ENCODE measurements around the gene LNPEP. TPM values are rescaled to one million over a fixed set of nuclear protein-coding genes. Genes with fewer than 3 reads are reported as not detected.

The LNPEP gene
- total and polyA plus RNA-seq, 10 of the 15 experiments (the other 5 are each of a cell fraction or from before 2014, with no cell fraction given), result 5.6 to 54.9 (median 25.0) TPM

- H3K4me3 ChIP-seq, result peak overlapping the region; percentile 52; the same call in 1 of the 2 replicates
- peaks cover 96% of the 10 kb centered on the region for H3K79me2 ChIP-seq (ENCODE audit: control insufficient read depth, insufficient read depth, low read length)
- H4K20me1 ChIP-seq (ENCODE audit: control insufficient read depth, insufficient read depth), result no peaks in the 10 kb centered on the region; the same call in 1 of the 2 replicates
- no TSS peak for BruUV-seq (replicated peaks)
- peaks cover 0 to 8% of the 10 kb centered on the region in 2 experiments; a peak in 1 of 4 replicates for H3K36me3 ChIP-seq (ENCODE audit: control insufficient read depth in 2 of 2, insufficient read depth in 2 of 2, low read length in 1 of 2)
- H2AFZ ChIP-seq (ENCODE audit: control insufficient read depth, low read depth, low read length), result no peak overlapping the region
- FAIRE-seq, result no peak
- H3K4me1 ChIP-seq (ENCODE audit: control insufficient read depth, insufficient read depth, low read length), result peaks cover 12% of the 10 kb centered on the region
- SMC1A ChIA-PET (ENCODE audit: uncharacterized antibody, unreplicated experiment), result interaction anchor here (0.6 to 6.7 kb wide), 19 partner anchors 10 to 179 kb away, joined by 3 to 65 read pairs (median 4); partner anchors contain the start of genes ERAP2, LIX1 and LNPEP
- 71% methylated on average over 3 of the region's 3 CpGs for WGBS (ENCODE audit: insufficient coverage, insufficient replicate concordance, low lambda C conversion rate, missing lambda C conversion rate)
- peaks cover 3% of the 10 kb centered on the region; the same call in 2 of the 3 replicates for H3K9me3 ChIP-seq (replicated peaks; ENCODE audit: control insufficient read depth, insufficient read depth, low read length)
- DNase-seq (ENCODE audit: low read depth, low spot score), result peak; percentile 33
- peak overlapping the region; percentile 79; the same call in 1 of the 2 replicates for H3K4me2 ChIP-seq (ENCODE audit: control insufficient read depth, insufficient read depth)
- peak; percentile 74 for ATAC-seq
- no peak overlapping the region; the same call in 1 of the 2 replicates for H3K9ac ChIP-seq (ENCODE audit: control insufficient read depth, insufficient read depth, low read length)
- in situ Hi-C loops (cut with MboI), result no loop called here
- H3K27ac ChIP-seq (ENCODE audit: control insufficient read depth, insufficient read depth), result peak overlapping the region; percentile 27
- TF ChIP-seq ETV6 (conservative IDR thresholded peaks at IDR 0.05 in 1 of 2, IDR thresholded peaks at IDR 0.05 in 1 of 2; ENCODE audit: borderline replicate concordance in 1 of 2, low read depth in 1 of 2) (no peak), SUZ12 (IDR thresholded peaks at IDR 0.05; ENCODE audit: unreplicated experiment) (no peak), EZH2 (IDR thresholded peaks at IDR 0.05; ENCODE audit: borderline replicate concordance, control insufficient read depth, low read depth, low read length) (no peak), CREM (IDR thresholded peaks at IDR 0.05; ENCODE audit: low read depth) (peak; percentile 34; the same call in 1 of the 2 replicates), JUNB (IDR thresholded peaks at IDR 0.05) (0 out of 2 replicates have a peak, but pooled peaks have one; percentile 36), CREB1 (IDR thresholded peaks at IDR 0.05; ENCODE audit: low read depth) (peak; percentile 43; the same call in 1 of the 2 replicates), MEF2B (IDR thresholded peaks at IDR 0.05; ENCODE audit: partially characterized antibody, poor library complexity, severe bottlenecking) (peak; percentile 30), EED (IDR thresholded peaks at IDR 0.05; ENCODE audit: low read depth) (peak; percentile 38; the same call in 1 of the 2 replicates), RELB (IDR thresholded peaks at IDR 0.05; ENCODE audit: low read depth) (no peak), ATF7 (IDR thresholded peaks at IDR 0.05; ENCODE audit: low read depth) (peak; percentile 66; the same call in 1 of the 2 replicates), USF2 (IDR thresholded peaks at IDR 0.05; ENCODE audit: borderline replicate concordance, low read depth, low read length) (no peak)
- TF ChIP-seq, protein P1, sequence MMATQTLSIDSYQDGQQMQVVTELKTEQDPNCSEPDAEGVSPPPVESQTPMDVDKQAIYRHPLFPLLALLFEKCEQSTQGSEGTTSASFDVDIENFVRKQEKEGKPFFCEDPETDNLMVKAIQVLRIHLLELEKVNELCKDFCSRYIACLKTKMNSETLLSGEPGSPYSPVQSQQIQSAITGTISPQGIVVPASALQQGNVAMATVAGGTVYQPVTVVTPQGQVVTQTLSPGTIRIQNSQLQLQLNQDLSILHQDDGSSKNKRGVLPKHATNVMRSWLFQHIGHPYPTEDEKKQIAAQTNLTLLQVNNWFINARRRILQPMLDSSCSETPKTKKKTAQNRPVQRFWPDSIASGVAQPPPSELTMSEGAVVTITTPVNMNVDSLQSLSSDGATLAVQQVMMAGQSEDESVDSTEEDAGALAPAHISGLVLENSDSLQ (IDR thresholded peaks at IDR 0.05), result peak; percentile 52; the same call in 1 of the 2 replicates
- TF ChIP-seq, protein P2, sequence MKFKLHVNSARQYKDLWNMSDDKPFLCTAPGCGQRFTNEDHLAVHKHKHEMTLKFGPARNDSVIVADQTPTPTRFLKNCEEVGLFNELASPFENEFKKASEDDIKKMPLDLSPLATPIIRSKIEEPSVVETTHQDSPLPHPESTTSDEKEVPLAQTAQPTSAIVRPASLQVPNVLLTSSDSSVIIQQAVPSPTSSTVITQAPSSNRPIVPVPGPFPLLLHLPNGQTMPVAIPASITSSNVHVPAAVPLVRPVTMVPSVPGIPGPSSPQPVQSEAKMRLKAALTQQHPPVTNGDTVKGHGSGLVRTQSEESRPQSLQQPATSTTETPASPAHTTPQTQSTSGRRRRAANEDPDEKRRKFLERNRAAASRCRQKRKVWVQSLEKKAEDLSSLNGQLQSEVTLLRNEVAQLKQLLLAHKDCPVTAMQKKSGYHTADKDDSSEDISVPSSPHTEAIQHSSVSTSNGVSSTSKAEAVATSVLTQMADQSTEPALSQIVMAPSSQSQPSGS (IDR thresholded peaks at IDR 0.05; ENCODE audit: low read length), result 0 out of 2 replicates have a peak, but pooled peaks have one; percentile 19
- intact Hi-C loops (cut with micrococcal nuclease; ENCODE audit: unreplicated experiment), result no loop called here
- CTCF ChIA-PET, result interaction anchor here (0.7 to 3.6 kb wide), 10 partner anchors 11 to 211 kb away, joined by 3 to 25 read pairs (median 4); no protein-coding TSS in a partner anchor
- POLR2A ChIA-PET, result interaction anchor here (0.5 to 7.5 kb wide), 10 partner anchors 15 to 157 kb away, joined by 3 to 65 read pairs (median 5); partner anchors contain the start of genes ERAP1, ERAP2 and LNPEP
- RAD21 ChIA-PET (ENCODE audit: unreplicated experiment), result interaction anchor here (1.0 to 7.0 kb wide), 12 partner anchors 12 to 155 kb away, joined by 3 to 136 read pairs (median 7); partner anchors contain the start of genes ERAP1, ERAP2 and LNPEP
- H3K27me3 ChIP-seq (replicated peaks in 1 of 2; ENCODE audit: control insufficient read depth in 2 of 2, insufficient read depth in 2 of 2, low read length in 1 of 2), result no peaks in the 10 kb centered on the region
Observed at GRCh38 chr5:96963267-96963666, 27.4 kb downstream of the LNPEP start.

Data from GM12878 (cell line).